SU-DHL-6 (cell line): ENCODE results near the gene FANCM.

Experiments used
- CTCF ChIP-seq: fragments of 200-600 bp; sonication (generic); IDR thresholded peaks from one replicate; pipeline ENCODE4 v1.5.1; 2017; ENCODE audit warnings: antibody characterized with exemption, mild to moderate bottlenecking, low read length, moderate library complexity; ENCODE audit not compliant: insufficient read depth, poor library complexity, severe bottlenecking
- EZH2phosphoT487 ChIP-seq: fragments of 200-600 bp; sonication (generic), shearing (Covaris generic); conservative IDR thresholded peaks from 2 replicates; pipeline ENCODE4 v1.6.1; 2018; ENCODE audit warnings: mild to moderate bottlenecking, antibody characterized with exemption, low read length, moderate library complexity, mixed read lengths

GRCh38 chr14:45149602-45150001 is 13.9 kb downstream of the FANCM start:
- TF ChIP-seq CTCF: no peak
- TF ChIP-seq EZH2phosphoT487: no peak
